ENCODE data around the gene SNX22.

DNA sequence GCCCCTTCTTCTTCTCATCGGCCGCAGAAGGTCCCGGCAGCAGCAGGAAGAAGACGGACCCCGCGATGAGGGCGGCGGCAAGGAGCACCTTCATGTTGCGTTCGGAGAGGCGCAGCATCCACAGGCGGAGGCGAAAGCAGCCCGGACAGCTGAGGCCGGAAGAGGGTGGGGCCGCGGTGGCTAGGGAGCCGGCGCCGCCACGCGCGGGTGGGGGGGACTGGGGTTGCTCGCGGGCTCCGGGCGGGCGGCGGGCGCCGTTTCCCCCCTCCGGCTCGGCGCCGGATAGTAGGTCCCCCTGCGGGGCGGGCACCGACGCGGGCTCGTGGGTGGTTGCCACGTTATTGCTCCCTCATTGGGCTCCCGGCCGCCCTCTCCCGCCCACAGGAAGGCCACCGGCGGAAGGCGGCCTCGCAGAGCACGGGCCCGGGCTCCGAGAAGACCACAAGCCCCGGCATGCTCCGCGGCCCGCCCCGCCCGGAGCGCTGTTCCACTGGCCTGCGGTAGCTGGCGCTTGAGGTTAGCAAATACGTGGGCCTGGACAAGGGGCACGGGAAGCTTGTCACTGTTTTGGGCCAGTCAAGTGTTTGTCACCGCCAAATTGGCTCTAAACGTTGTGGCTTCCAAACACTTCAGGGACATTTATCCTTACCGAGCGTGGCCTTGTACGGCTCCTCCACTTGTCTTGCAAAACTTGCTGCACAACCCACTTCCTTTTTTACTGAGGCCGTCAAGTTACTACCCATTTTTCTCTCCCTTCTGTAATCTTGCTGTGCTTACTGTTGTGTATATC, 11.5 kb downstream of the SNX22 start, which contains the start of gene PPIB:
- TF ChIP-seq, protein P1, sequence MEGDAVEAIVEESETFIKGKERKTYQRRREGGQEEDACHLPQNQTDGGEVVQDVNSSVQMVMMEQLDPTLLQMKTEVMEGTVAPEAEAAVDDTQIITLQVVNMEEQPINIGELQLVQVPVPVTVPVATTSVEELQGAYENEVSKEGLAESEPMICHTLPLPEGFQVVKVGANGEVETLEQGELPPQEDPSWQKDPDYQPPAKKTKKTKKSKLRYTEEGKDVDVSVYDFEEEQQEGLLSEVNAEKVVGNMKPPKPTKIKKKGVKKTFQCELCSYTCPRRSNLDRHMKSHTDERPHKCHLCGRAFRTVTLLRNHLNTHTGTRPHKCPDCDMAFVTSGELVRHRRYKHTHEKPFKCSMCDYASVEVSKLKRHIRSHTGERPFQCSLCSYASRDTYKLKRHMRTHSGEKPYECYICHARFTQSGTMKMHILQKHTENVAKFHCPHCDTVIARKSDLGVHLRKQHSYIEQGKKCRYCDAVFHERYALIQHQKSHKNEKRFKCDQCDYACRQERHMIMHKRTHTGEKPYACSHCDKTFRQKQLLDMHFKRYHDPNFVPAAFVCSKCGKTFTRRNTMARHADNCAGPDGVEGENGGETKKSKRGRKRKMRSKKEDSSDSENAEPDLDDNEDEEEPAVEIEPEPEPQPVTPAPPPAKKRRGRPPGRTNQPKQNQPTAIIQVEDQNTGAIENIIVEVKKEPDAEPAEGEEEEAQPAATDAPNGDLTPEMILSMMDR (IDR thresholded peaks at IDR 0.05): peak in 1 of 3 donors; percentile 7
- TF ChIP-seq POLR2AphosphoS5 (IDR thresholded peaks at IDR 0.05) (peak; percentile 27 to 75 (median 69)), POLR2A (IDR thresholded peaks at IDR 0.05) (peak; percentile 21)

All from breast epithelium (tissue), 3 donors.